B cell (primary cell): ENCODE data around the gene KIF21B.

Experiments used
- CTCF ChIP-seq: fragments of 200-600 bp; IDR thresholded peaks from one replicate; pipeline ENCODE4 v1.8.0; 2022; ENCODE audit warnings: antibody characterized with exemption, mild to moderate bottlenecking
- EZH2 ChIP-seq: IDR thresholded peaks from 2 replicates; pipeline ENCODE4 v1.6.1; 2012; ENCODE audit warnings: borderline replicate concordance, low read depth, mild to moderate bottlenecking, moderate library complexity, low read length; ENCODE audit not compliant: insufficient read depth, poor library complexity, severe bottlenecking

GRCh38 chr1:200980873-200981272, 42.6 kb downstream of the KIF21B start:
- TF ChIP-seq EZH2 (no peak), CTCF (no peak)
